HL-60 (cell line): ENCODE results near the gene HDAC7.

ENCODE experiments used
- GABPA ChIP-seq: IDR thresholded peaks from 2 replicates; pipeline ENCODE4 v1.6.1; 2012; ENCODE audit warnings: low read depth
- REST ChIP-seq: IDR thresholded peaks from 2 replicates; pipeline ENCODE4 v1.6.1; 2012; ENCODE audit warnings: low read depth; ENCODE audit not compliant: insufficient replicate concordance
- TF ChIP-seq, protein P1 (sequence below): IDR thresholded peaks from one replicate; pipeline ENCODE4 v1.5.1; 2011; ENCODE audit warnings: low read length, control low read depth, inconsistent platforms; ENCODE audit not compliant: insufficient read depth

- TF ChIP-seq, protein P1, sequence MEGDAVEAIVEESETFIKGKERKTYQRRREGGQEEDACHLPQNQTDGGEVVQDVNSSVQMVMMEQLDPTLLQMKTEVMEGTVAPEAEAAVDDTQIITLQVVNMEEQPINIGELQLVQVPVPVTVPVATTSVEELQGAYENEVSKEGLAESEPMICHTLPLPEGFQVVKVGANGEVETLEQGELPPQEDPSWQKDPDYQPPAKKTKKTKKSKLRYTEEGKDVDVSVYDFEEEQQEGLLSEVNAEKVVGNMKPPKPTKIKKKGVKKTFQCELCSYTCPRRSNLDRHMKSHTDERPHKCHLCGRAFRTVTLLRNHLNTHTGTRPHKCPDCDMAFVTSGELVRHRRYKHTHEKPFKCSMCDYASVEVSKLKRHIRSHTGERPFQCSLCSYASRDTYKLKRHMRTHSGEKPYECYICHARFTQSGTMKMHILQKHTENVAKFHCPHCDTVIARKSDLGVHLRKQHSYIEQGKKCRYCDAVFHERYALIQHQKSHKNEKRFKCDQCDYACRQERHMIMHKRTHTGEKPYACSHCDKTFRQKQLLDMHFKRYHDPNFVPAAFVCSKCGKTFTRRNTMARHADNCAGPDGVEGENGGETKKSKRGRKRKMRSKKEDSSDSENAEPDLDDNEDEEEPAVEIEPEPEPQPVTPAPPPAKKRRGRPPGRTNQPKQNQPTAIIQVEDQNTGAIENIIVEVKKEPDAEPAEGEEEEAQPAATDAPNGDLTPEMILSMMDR, result no peak
- no peak for TF ChIP-seq REST
- no peak for TF ChIP-seq GABPA
Measured at GRCh38 chr12:47748507-47748828, 71.2 kb downstream of the HDAC7 start.
